Body of pancreas (tissue), 4 donors: ENCODE results near the gene EPHX1.

Experiments
- CTCF ChIP-seq, 7 experiments: fragments of 450-650 bp in 4 of 7; fragments of 200-600 bp in 3 of 7; sonication (generic) in 3 of 7; IDR thresholded peaks; one replicate each; pipeline ENCODE4 v1.5.1; 2016 to 2019; ENCODE audit warnings: antibody characterized with exemption in 7 of 7
- POLR2A ChIP-seq, 3 donors: fragments of 450-650 bp; IDR thresholded peaks; one replicate each; pipeline ENCODE4 v1.6.1; 2016; ENCODE audit warnings: antibody characterized with exemption in 3 of 3, mild to moderate bottlenecking in 2 of 3

- no peak for TF ChIP-seq CTCF (IDR thresholded peaks at IDR 0.05)
- TF ChIP-seq POLR2A (IDR thresholded peaks at IDR 0.05): no peak
Observed at GRCh38 chr1:225876900-225877510, 67.1 kb downstream of the EPHX1 start.
